ENCODE data around the gene MYL1.

DNA sequence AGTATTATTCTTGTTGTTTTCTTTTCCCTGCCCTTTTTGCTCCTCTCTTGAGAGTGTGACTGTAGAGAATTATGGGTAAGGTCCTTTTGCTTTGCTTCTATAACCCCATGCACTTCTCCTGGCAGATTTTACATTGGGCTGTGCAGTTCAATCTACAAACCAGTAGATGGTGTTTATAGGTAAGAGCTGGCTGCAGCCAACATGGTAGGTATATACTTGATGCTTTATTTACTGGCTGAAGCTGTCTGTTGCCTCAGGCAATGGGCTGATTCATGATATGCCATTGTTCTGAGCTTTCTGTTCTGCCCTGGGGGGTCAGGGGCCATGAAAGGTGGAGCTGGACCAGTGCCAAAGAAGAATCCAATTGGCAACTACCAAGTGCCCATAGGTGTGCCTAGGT is 48.3 kb upstream of the MYL1 start:
- TF ChIP-seq, protein P1, sequence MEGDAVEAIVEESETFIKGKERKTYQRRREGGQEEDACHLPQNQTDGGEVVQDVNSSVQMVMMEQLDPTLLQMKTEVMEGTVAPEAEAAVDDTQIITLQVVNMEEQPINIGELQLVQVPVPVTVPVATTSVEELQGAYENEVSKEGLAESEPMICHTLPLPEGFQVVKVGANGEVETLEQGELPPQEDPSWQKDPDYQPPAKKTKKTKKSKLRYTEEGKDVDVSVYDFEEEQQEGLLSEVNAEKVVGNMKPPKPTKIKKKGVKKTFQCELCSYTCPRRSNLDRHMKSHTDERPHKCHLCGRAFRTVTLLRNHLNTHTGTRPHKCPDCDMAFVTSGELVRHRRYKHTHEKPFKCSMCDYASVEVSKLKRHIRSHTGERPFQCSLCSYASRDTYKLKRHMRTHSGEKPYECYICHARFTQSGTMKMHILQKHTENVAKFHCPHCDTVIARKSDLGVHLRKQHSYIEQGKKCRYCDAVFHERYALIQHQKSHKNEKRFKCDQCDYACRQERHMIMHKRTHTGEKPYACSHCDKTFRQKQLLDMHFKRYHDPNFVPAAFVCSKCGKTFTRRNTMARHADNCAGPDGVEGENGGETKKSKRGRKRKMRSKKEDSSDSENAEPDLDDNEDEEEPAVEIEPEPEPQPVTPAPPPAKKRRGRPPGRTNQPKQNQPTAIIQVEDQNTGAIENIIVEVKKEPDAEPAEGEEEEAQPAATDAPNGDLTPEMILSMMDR (conservative IDR thresholded peaks at IDR 0.05; ENCODE audit: low read length) = peak; percentile 49
- TF ChIP-seq EZH2phosphoT487 (IDR thresholded peaks at IDR 0.05; ENCODE audit: borderline replicate concordance, low read depth, low read length) = no peak
